DOHH2 (cell line): ENCODE data around the gene FGGY.

Experiments
- EZH2phosphoT487 ChIP-seq: fragments of 200-600 bp; sonication (generic); IDR thresholded peaks from 2 replicates; pipeline ENCODE4 v1.6.1; 2017; ENCODE audit warnings: borderline replicate concordance, mild to moderate bottlenecking, antibody characterized with exemption, low read length, moderate library complexity, mixed read lengths
- TF ChIP-seq, protein P1 (sequence below): fragments of 200-600 bp; sonication (generic); IDR thresholded peaks from one replicate; pipeline ENCODE4 v1.5.1; 2014; ENCODE audit warnings: antibody characterized with exemption, mild to moderate bottlenecking, low read depth, low read length; ENCODE audit not compliant: poor library complexity, severe bottlenecking

DNA sequence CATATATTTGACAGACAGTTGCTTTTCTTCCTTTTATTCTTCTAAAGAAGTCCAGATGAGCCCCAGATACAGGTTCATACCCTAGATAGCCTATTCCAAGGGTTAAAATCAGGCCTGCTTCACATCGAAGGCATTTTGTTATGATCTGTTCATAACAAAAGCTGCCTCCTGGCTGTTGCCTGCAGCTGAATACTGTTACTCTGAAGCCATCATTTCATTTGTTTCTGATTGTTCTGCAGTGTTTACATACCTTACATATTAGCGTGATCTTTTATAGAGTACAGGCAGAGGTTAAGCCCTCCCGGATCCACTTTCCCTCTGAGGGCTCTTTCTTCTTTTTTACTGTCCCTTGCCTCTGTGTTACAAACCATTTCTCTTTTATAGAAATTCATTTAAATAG is 298.9 kb downstream of the FGGY start:
- TF ChIP-seq, protein P1, sequence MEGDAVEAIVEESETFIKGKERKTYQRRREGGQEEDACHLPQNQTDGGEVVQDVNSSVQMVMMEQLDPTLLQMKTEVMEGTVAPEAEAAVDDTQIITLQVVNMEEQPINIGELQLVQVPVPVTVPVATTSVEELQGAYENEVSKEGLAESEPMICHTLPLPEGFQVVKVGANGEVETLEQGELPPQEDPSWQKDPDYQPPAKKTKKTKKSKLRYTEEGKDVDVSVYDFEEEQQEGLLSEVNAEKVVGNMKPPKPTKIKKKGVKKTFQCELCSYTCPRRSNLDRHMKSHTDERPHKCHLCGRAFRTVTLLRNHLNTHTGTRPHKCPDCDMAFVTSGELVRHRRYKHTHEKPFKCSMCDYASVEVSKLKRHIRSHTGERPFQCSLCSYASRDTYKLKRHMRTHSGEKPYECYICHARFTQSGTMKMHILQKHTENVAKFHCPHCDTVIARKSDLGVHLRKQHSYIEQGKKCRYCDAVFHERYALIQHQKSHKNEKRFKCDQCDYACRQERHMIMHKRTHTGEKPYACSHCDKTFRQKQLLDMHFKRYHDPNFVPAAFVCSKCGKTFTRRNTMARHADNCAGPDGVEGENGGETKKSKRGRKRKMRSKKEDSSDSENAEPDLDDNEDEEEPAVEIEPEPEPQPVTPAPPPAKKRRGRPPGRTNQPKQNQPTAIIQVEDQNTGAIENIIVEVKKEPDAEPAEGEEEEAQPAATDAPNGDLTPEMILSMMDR = no peak
- TF ChIP-seq EZH2phosphoT487 = no peak
